HL-60/S4 treated with phorbol 12-myristate 13-acetate at 8.2 ng/mL for 4 days and 3 days (cell line): ENCODE data around the gene REM2.

Experiments used
- in situ Hi-C: fragments of 300-500 bp; cut with MboI; formaldehyde crosslinking; loops from 2 replicates; pipeline ENCODE4 v1.15.0; 2022; ENCODE audit warnings: low sequenced_read_pairs

REM2 gene

DNA sequence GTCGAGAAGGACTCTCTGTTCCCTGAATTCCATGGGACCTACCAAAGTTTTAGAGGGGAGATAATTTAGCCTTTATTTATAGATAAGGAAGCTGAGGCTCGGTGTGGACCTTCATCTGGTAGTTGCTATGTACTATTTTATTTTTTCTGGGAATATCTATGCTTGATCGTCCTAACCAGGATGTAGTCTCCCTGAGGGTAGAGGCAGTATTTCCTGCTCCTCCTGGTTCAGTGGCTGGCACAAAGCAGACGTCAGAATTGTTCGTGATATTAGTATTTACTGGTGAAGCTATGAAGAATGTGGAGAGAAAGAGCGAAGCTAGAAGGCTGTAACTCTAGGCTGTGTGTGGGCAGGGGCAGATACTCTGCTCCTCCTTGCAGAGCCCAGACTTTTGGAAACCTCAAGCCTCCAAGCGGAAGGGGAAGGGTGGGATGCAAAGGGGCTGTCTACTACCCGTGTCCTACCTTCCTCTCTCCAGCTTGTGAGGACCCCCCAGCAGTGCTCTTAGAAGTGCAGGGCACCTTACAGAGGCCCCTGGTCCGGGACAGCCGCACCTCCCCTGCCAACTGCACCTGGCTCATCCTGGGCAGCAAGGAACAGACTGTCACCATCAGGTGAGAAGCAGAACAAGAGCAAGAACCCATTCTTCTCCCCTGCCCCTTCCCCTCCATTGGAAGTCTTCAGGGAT is 10.0 kb upstream of the REM2 start:
- in situ Hi-C loops = no loop called here

DNA sequence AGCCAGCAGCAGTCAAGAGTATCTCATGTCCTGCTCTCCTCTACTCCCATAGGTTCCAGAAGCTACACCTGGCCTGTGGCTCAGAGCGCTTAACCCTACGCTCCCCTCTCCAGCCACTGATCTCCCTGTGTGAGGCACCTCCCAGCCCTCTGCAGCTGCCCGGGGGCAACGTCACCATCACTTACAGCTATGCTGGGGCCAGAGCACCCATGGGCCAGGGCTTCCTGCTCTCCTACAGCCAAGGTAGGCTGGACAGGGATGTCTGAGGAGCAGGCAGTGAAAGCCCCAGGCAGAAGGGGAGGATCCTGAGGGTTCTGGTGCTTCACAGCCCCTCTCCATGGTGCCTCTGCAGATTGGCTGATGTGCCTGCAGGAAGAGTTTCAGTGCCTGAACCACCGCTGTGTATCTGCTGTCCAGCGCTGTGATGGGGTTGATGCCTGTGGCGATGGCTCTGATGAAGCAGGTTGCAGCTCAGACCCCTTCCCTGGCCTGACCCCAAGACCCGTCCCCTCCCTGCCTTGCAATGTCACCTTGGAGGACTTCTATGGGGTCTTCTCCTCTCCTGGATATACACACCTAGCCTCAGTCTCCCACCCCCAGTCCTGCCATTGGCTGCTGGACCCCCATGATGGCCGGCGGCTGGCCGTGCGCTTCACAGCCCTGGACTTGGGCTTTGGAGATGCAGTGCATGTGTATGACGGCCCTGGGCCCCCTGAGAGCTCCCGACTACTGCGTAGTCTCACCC is 7.8 kb upstream of the REM2 start:
- in situ Hi-C loops = no loop called here

DNA sequence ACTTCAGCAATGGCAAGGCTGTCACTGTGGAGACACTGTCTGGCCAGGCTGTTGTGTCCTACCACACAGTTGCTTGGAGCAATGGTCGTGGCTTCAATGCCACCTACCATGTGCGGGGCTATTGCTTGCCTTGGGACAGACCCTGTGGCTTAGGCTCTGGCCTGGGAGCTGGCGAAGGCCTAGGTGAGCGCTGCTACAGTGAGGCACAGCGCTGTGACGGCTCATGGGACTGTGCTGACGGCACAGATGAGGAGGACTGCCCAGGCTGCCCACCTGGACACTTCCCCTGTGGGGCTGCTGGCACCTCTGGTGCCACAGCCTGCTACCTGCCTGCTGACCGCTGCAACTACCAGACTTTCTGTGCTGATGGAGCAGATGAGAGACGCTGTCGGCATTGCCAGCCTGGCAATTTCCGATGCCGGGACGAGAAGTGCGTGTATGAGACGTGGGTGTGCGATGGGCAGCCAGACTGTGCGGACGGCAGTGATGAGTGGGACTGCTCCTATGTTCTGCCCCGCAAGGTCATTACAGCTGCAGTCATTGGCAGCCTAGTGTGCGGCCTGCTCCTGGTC is 7.2 kb upstream of the REM2 start:
- in situ Hi-C loops = no loop called here

DNA sequence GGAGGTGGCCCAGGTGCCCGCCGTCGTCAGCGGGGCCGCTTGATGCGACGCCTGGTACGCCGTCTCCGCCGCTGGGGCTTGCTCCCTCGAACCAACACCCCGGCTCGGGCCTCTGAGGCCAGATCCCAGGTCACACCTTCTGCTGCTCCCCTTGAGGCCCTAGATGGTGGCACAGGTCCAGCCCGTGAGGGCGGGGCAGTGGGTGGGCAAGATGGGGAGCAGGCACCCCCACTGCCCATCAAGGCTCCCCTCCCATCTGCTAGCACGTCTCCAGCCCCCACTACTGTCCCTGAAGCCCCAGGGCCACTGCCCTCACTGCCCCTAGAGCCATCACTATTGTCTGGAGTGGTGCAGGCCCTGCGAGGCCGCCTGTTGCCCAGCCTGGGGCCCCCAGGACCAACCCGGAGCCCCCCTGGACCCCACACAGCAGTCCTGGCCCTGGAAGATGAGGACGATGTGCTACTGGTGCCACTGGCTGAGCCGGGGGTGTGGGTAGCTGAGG is 6.0 kb upstream of the REM2 start:
- in situ Hi-C loops = no loop called here

DNA sequence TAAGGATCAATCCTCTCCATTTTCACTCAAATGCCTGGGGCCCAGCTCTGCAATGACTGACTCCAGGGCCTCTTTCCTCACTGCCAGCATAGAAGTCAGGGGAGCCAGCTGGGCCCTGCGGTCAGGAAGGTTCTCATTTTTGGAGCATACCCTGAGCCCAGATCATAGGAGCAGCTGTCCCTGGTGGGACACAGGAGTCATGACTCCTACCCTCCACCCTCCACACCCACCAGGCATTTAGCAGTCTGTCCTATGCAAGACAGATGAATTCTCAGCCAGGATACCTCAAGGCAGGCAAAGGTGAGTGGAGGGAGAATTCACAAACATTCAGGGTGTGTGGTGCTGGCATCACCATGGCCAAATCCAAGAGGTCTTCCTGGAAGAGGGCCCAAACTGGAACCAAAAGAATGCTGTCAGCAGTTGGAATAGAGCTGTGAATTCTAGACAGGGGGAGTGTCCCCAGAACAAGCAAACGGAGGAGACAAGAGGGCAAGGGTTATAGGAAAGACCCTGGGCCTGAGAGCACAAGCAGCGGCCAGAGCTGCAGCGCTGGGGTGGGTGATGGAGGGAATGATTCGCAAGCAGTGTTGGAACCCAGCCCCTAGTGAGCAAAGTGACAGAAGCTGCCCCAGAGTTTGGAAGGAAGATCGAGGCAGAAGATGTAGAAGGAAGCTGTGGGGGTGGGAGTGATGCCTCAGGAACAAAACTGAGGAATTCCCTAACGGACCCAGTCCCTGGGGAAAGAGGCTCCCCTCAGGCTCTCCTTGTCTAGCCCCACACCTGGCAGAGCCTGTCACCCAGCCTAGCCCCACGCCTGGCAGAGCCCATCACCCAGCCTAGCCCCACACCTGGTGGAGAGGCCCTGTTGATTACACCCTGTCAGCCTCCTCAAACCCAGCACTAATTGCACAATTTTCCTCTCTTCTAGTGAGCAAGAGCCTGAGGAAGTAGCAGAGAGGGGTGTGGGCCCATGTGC is 4.5 kb upstream of the REM2 start:
- in situ Hi-C loops = no loop called here

DNA sequence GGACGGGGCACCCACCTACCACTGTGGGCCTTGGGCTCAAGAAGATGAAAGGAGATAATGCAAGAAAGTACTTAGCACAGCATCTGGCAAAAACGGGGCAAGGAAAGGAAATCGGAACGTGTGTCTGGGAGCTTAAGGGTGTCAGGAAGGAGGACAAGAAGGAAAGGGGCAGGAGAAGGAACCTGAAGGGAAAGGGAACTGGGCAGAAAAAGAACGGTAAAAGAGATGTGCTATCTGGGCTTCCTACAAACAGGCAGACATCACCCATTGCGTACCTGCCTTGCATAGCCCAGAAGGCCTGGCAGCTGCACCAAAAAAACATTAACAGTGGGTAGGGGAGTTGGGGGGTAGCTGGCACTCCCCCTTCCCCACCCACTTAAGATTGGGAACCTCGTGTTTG is 958 bp upstream of the REM2 start:
- in situ Hi-C loops = no loop called here

DNA sequence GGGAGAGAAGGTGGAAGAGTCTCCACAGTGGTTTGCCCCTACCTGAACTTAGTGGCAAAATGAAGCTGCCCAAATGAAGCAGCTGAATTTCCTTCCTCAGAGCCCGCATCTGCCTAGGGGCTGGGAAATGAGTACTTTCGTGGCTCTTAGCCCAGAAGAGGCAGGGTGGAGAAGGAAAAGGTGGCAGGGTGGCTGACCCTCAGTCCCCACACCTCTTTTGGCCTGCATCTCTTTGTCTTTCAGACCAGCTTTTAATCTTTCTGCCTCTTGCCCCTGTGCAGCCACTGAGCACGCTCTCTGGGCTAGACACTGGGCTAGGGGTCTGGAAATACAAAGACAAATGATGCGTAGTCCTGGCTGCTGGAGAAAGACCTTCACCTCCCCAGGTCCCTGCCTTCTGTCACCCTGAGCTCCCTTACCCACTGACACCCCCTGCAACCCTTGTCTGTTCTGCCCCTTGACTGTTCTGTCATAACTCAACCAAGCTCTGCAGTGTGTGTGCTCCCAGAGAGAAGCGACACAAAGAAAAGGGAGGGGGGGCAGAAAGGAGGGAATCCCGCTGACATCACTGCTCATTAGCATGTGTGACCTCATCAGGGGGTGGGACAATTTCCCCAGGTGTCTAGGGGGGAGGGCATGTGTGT is 371 bp upstream of the REM2 start:
- in situ Hi-C loops = no loop called here

DNA sequence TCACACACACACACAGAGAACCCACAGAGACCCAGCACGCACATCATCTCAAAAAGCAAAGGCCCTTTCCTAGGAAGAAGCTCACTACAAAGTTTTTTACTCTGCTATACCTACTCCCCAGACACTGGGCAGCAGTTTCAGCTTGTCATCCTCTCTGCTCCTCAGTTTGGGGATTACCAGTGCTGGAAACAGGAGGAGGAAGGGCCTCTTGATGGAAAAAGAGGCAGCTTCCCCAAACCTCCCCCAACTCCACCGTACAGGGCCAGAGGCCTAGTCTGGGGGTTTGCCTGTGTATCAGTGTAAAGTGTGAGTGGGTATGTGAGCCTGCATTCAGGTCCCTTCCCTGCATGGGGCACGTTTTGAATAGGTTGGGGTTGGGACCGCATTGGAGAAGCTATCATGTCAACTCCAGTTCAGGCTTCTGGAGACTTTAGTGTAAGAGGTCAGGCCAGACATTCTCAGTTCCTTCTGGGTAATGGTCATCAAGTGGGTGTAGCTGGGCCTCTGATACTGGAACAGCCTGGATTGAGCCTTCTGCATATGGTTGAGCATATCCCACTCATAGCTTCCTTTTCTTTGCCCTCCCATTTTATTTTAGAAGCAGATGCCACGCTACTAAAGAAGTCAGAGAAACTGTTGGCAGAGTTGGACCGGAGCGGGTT is 1.2 kb downstream of the REM2 start:
- in situ Hi-C loops = no loop called here

DNA sequence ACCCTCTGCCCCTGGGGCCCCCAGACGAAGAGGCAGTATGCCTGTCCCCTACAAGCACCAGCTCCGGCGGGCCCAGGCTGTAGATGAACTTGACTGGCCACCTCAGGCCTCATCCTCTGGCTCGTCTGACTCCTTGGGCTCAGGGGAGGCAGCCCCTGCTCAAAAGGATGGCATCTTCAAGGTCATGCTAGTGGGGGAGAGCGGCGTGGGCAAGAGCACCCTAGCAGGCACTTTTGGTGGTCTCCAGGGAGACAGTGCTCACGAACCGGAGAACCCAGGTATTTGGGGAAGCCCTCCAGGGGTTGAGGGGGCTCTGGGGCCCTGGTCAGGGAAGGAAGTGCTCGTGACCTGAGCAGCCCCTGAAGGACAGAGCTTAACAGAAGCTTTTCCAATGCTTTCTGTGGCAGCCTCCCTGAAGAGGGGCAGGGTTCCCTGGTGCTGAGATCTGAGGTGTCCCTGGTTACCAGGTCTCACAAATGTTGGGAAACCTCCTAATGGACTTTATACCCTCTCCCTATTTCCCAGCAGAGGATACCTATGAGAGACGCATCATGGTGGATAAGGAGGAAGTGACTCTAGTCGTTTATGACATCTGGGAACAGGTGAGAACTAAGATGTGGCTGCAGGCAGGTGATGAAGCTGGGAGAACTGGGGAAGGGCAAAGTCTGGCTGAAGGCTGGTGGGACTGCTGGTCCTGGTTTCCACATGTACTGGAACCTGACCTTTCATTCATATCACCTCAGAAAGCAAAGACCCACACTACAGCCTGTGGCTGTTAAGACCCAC is 1.9 kb downstream of the REM2 start:
- in situ Hi-C loops = no loop called here

DNA sequence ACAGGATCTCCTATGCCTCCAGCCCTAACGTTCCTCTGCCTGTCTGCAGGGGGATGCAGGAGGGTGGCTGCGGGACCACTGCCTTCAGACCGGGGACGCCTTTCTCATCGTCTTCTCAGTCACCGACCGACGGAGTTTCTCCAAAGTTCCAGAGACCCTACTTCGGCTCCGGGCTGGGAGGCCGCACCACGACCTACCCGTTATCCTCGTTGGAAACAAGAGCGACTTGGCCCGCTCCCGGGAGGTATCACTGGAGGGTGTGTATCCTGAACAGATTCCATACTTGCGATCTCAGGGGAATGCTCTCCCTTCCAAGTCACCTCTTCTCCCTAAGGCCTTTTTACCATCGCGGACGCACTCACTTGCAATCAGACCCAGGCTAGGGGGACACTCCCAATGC is 3.0 kb downstream of the REM2 start:
- in situ Hi-C loops = no loop called here

DNA sequence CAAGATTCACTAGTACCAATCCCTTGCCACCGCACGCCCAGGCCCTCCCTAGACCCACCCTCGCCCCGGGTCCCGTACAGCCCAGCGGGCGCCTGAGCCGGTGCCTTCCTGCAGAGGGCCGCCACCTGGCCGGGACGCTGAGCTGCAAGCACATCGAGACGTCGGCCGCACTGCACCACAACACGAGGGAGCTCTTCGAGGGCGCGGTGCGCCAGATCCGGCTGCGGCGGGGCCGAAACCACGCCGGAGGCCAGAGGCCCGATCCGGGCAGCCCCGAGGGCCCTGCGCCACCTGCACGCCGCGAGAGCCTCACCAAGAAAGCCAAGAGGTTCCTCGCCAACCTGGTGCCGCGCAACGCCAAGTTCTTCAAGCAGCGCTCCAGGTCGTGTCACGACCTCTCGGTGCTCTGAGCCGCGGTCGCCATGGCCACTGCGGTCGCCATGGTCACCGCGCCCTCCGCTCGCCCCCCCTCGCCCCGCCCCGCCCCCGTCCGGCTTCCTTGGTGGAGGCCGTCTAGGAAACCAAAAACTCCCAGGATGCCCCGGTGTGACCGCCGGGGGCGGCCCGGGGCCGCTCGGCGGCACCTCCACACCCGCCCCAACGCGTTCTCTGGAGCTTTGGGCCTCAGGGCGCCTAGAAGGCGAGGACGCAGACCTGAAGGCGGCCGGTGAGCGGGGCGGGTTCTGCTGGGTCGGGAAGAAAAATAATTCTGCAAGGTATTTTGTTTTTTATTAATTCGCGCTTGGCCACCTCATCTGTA is 3.7 kb downstream of the REM2 start:
- in situ Hi-C loops = no loop called here

DNA sequence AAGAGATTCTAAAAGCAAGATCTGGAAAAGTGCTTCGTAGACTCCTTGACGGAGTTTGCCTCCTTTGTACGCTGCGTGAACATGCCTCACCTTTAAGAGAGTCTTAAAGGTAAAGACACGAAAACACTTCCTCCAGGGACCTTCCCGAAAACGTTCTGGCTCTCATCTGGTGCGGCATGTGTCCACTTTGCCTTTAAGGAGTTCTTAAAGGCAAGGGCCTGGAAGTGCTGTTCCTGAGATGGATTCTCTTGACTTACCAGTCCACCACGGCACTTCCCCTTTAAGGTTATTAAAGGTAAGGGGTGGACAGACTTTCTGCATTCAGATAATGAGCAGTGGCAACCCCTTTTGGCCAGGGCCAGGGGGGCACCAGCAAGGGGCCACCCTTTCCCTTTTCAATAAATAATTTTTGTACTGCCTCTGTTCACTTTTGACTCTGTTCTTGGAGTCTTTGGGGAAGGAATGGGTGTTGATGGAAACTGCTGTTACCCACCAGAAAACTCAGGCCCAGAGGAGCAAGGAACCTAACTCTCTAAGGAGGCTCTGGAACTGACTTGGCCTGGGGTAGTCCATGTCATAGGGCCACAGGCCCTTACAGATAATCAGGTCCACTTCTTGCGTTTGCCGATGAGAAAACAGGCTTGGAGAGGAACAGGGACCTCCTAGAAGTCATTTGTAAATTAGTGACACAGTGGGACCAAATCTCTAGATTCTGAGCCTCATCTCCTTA is 4.4 kb downstream of the REM2 start:
- in situ Hi-C loops = no loop called here

DNA sequence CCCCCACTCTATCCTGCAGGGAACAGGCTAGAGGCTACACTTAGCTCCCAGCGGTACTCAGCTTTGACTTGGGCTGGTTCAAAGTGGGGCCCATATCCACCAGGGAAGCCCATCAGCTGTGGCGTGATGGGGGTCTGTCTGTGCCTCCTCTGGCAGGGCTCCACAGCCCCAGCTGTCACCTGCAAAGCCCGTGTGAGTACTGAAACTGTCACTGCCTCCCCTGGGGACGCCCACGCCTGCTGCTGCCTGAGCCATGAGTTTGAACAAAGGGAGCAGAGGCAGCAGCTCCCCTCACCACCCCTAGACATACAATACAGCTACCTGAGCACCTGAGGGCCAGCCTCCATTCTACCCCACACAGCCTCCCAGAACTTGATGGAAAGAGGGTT is 5.0 kb downstream of the REM2 start:
- in situ Hi-C loops = no loop called here

DNA sequence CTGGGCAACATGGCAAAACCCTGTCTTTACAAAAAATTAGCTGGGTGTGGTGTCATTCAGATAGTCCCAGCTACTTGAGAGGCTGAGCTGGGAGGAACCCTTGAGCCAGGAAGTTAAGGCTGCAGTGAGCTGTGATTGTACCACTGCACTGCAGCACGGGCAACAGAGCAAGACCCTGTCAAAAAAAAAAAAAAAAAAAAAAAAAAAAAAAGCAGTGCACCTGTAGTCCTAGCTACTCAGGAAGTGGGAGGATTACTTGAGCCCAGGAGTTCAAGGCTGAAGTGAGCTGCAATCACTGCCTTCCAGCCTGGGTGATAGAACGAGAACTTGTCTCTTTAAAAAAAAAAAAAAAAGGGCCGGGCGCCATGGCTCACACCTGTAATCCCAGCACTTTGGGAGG is 5.6 kb downstream of the REM2 start:
- in situ Hi-C loops = no loop called here

DNA sequence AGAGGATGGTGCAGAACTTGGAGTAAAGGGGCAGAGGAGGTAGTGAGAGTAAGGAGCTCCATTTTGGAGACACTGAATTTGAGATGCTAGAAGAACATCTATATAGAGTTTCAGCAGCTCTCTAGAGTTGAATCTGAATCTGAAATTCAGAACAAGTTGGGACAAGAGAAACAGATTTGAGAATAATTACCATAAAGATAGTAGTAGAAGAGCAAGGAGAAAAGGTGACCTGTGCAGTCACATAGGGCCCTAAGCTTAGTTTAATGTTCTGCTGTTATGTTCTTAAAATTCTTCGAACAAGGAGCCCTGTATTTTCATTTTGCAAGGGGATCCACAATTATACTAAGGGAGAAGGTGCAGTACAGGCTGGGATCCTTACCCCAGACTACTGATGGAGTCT is 7.4 kb downstream of the REM2 start:
- in situ Hi-C loops = no loop called here

DNA sequence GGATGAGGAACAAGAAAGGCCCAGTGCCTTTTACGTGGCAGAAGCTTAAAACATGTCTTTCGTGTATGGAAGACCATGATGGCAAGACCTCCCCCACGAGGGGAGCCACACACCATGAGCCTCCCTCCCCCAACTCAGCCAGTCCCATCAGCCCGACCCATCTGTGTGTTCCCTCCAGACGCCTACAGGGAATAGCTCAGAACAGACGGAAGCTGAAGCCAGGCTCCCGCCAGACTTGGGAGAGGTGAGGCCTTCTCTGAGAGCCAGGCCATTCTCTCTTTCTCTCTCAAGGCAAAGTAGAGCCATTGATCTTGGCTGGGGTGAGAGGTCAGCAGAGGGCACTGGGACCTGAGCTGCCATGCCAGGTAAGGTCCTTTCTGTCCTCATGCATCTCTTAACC is 9.5 kb downstream of the REM2 start:
- in situ Hi-C loops = no loop called here

DNA sequence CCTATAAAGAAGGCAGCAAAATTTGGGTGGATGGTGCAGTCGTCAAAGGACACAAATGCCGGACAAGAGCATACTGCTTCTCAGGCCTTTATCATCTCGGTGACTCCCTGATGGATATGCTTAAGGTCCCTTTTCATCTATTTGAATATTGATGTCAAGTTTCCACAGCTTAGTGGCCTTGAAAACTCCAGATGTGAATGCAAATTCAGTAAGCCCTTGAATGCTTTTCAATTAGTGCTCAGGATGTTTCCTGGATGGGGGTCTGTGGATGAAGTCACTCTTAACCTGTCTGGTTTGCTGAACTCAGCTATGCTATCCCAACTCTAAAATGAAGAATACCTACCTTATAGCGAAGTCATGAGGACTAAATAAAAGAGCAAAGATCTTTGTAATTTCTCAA is 10.7 kb downstream of the REM2 start:
- in situ Hi-C loops = no loop called here

DNA sequence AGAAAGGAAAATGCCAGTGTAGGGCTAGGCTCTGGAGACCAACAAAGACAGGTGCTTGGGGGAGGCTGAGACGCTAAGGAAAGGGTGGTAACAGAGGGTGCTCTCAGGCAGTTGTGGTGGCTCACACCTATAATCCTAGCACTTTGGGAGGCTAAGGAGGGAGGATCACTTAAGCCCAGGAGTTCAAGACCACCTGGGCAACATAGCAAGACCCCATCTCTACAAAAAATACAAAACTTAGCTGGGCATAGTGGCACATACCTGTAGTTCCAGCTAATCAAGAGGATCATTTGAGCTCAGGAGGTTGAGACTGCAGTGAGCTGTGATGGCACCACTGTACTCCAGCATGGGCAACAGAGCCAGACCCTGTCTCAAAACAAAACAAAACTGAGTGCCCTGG is 12.4 kb downstream of the REM2 start:
- in situ Hi-C loops = no loop called here
